Adrenal gland (tissue), 12 donors: ENCODE results near the gene GXYLT2. TPM values are rescaled to one million over a fixed set of nuclear protein-coding genes. Genes with fewer than 3 reads are reported as not detected.
A peak's percentile ranks its signal among the peaks of the same experiment; 100 is the strongest.

ENCODE experiments used
- DNase-seq, 7 donors: peaks; one replicate each; pipeline ENCODE4 v3.0.0-alpha.2; 2019 to 2020
- H3K27ac ChIP-seq, 5 donors: fragments of 200-600 bp; sonication (generic) in 4 of 5; 1 replicate in 3 of 5; 2 replicates in 2 of 5; pipeline versions ENCODE4 v1.5.1 to v1.8.0; 2016 to 2020; ENCODE audit warnings: mild to moderate bottlenecking in 1 of 5
- H3K27me3 ChIP-seq: fragments of 200-600 bp; 2 replicates; pipeline ENCODE4 v1.8.0; 2021
- H3K36me3 ChIP-seq, 2 donors: fragments of 200-600 bp; replicated peaks in 1 of 2; 1 replicate in 1 of 2; 2 replicates in 1 of 2; pipeline versions ENCODE4 v1.5.1 to v1.8.0; 2018 to 2022
- H3K4me1 ChIP-seq, 2 donors: fragments of 200-600 bp; replicated peaks in 1 of 2; 1 replicate in 1 of 2; 2 replicates in 1 of 2; pipeline versions ENCODE4 v1.5.1 to v1.8.0; 2018 to 2021
- H3K4me3 ChIP-seq, 4 donors: fragments of 200-600 bp; sonication (generic) in 3 of 4; one replicate each; pipeline ENCODE4 v1.5.1; 2016 to 2018
- H3K9me3 ChIP-seq, 3 donors: fragments of 200-600 bp; sonication (generic) in 1 of 3; replicated peaks in 1 of 3; 1 replicate in 2 of 3; 2 replicates in 1 of 3; pipeline versions ENCODE4 v1.5.1 to v1.8.0; 2016 to 2021
- CTCF ChIP-seq, 6 experiments: fragments of 450-650 bp in 4 of 6; fragments of 200-600 bp in 2 of 6; sonication (generic) in 1 of 6; IDR thresholded peaks; 1 replicate in 5 of 6; 2 replicates in 1 of 6; pipeline versions ENCODE4 v1.5.1 to v1.8.0; 2016 to 2021; ENCODE audit warnings: antibody characterized with exemption in 6 of 6, mild to moderate bottlenecking in 2 of 6, moderate library complexity in 1 of 6
- POLR2A ChIP-seq, 2 donors: fragments of 450-650 bp; IDR thresholded peaks; one replicate each; pipeline ENCODE4 v1.6.1; 2017; ENCODE audit warnings: antibody characterized with exemption in 2 of 2, mild to moderate bottlenecking in 2 of 2, moderate library complexity in 1 of 2
- WGBS, 4 donors: extraction: QIAGEN DNeasy Blood & Tissue Kit in 2 of 4; methylation state at CpG; one replicate each; pipeline versions ENCODE4 v1.1.5 to v1.1.7; 2013 to 2017; 5-methylcytosine and 5-hydroxymethylcytosine counted together
- intact Hi-C, 2 donors: fragments of 100-400 bp; cut with DNase I; formaldehyde crosslinking; loops; one replicate each; pipeline versions ENCODE4 v1.14.1 to v1.15.0; 2022 to 2023
- polyA plus RNA-seq, 3 donors: library from polyadenylated mRNA; stranded (reverse); fragments of 200-250 nt in 2 of 3; fragments of 350-450 nt in 1 of 3; fragmentation: Illumina TruSeq in 1 of 3; extraction: RNeasy Lipid Tissue Mini Kit (QIAGEN cat#74804) in 1 of 3; gene quantifications; one replicate each; pipeline ENCODE4 v1.2.3, GENCODE V29; 2013 to 2014
- total RNA-seq, 9 donors: library from RNA; depleted of rRNA in 4 of 9; stranded (reverse); fragments of >200 nt in 4 of 9; fragments of 120-200 nt in 1 of 9; fragmentation: NEBNext Ultra II Directional in 1 of 9; extraction: Animal tissue kit (Norgen Biotek cat#: 25700) in 1 of 9; gene quantifications; one replicate each; pipeline versions ENCODE4 v1.1.0 to v1.2.4, GENCODE V29; 2013 to 2023
- donor health status: healthy with polysubstance abuse.
- donor health status: Bipolar disorder and iron deficiency.
- donor health status: DM: yes; HTN: yes; CAD: no.
- donor health status: DM: no; HTN: no; CAD: no.
- donor health status: DM: no; HTN: no; CAD: no.
- donor health status: DM: yes; HTN: yes; CAD: no.

GXYLT2 gene
- total and polyA plus RNA-seq, 12 donors = 1.9 to 32.5 (median 16.5) TPM

GRCh38 chr3:72890166-72890925, 2.5 kb downstream of the GXYLT2 start:
- 80 to 88% (median 83%) methylated on average over 8 to 10 of the region's 10 CpGs for WGBS, 4 donors
- intact Hi-C loops = no loop called here
- DNase-seq = no peak
- Histone ChIP-seq H3K27ac (peak overlapping the region in 4 of 5 donors; percentile 11 to 79 (median 64)), H3K4me3 (no peak overlapping the region), H3K4me1 (peaks cover 20 to 29% of the 10 kb centered on the region in 2 donors), H3K9me3 (no peaks in the 10 kb centered on the region), H3K36me3 (no peaks in the 10 kb centered on the region), H3K27me3 (no peaks in the 10 kb centered on the region)
- TF ChIP-seq CTCF (IDR thresholded peaks at IDR 0.05) (no peak), POLR2A (IDR thresholded peaks at IDR 0.05) (no peak)

GRCh38 chr3:72891053-72891855, 3.4 kb downstream of the GXYLT2 start:
- DNase-seq = peak in 6 of 7 donors; percentile 45 to 69 (median 53)
- Histone ChIP-seq H3K4me1 (peaks cover 20 to 29% of the 10 kb centered on the region in 2 donors), H3K4me3 (no peak overlapping the region), H3K27ac (peak overlapping the region in 4 of 5 donors; percentile 11 to 79 (median 64)), H3K36me3 (no peaks in the 10 kb centered on the region), H3K27me3 (no peaks in the 10 kb centered on the region), H3K9me3 (no peaks in the 10 kb centered on the region)
- TF ChIP-seq POLR2A (IDR thresholded peaks at IDR 0.05) (no peak), CTCF (IDR thresholded peaks at IDR 0.05) (no peak)
- WGBS, 4 donors = 18 to 36% (median 30%) methylated on average over 8 of the region's 8 CpGs
- intact Hi-C loops = no loop called here

GRCh38 chr3:72892081-72892775, 4.4 kb downstream of the GXYLT2 start:
- intact Hi-C loops = no loop called here
- Histone ChIP-seq H3K9me3 (no peaks in the 10 kb centered on the region), H3K27ac (peak overlapping the region in 2 of 5 donors; percentile 70 to 79), H3K36me3 (no peaks in the 10 kb centered on the region), H3K4me1 (peaks cover 15 to 29% of the 10 kb centered on the region in 2 donors), H3K27me3 (no peaks in the 10 kb centered on the region), H3K4me3 (no peak overlapping the region)
- DNase-seq = peak in 4 of 7 donors; percentile 12 to 57 (median 26)
- no peak for TF ChIP-seq POLR2A (IDR thresholded peaks at IDR 0.05)
- TF ChIP-seq CTCF (IDR thresholded peaks at IDR 0.05) = no peak
- 61 to 67% (median 63%) methylated on average over 4 of the region's 4 CpGs for whole genome bisulfite sequencing, 4 donors

GRCh38 chr3:72892870-72893269, 5.0 kb downstream of the GXYLT2 start:
- 72 to 73% (median 73%) methylated on average over 4 of the region's 4 CpGs for WGBS, 4 donors
- no peaks in the 10 kb centered on the region for H3K9me3 ChIP-seq
- H3K27me3 ChIP-seq = no peaks in the 10 kb centered on the region
- TF ChIP-seq CTCF (IDR thresholded peaks at IDR 0.05) (peak in 1 of 6 experiments; percentile 9), POLR2A (IDR thresholded peaks at IDR 0.05) (no peak)
- no peak overlapping the region for H3K4me3 ChIP-seq
- peak overlapping the region in 2 of 5 donors; percentile 35 to 70 for H3K27ac ChIP-seq
- intact Hi-C loops = no loop called here
- DNase-seq = no peak
- H3K36me3 ChIP-seq = no peaks in the 10 kb centered on the region
- H3K4me1 ChIP-seq = peaks cover 13 to 29% of the 10 kb centered on the region in 2 donors
